K562 (cell line): Measurements from ENCODE around the gene ANXA2. TPM values are rescaled to one million over a fixed set of nuclear protein-coding genes. Genes with fewer than 3 reads are reported as not detected.

Source experiments
- ATAC-seq: fragments of 200-7000 bp; cut with Tn5 transposase; 3 replicates; pipeline ENCODE4 v1.9.1; 2020; ENCODE audit warnings: moderate library complexity
- BruUV-seq: library from RNA; stranded (reverse); fragments of 400-500 nt; replicated peaks from 2 replicates; lab custom pipeline; 2021; lab: Mats Ljungman, UMichigan
- CTCF ChIA-PET: fragments of 300-600 bp; formaldehyde crosslinking; extraction: SDS; loops from one replicate; lab custom pipeline; 2021; ENCODE audit warnings: low intra/inter-chr PET ratio; lab: Yijun Ruan, JAX
- POLR2A ChIA-PET: fragments of 300-600, 350-650 bp; sonication (Branson Sonifier 250); formaldehyde crosslinking; extraction: SDS; loops from one replicate; lab custom pipeline; 2021; ENCODE audit warnings: antibody characterized with exemption, inconsistent platforms; lab: Yijun Ruan, JAX
- DNase-seq, 4 experiments: peaks; one replicate each; pipeline versions ENCODE4 v3.0.0 to v3.0.0-alpha.2; 2011 to 2018; ENCODE audit warnings: low spot score in 3 of 4, mixed read lengths in 3 of 4; ENCODE audit errors: extremely low read depth in 1 of 4
- FAIRE-seq: peaks from 2 replicates; lab custom pipeline; 2011; peaks lifted over from hg19 to GRCh38; lab: Jason Lieb, UNC
- H2AFZ ChIP-seq: 2 replicates; pipeline ENCODE4 v1.6.0; 2011; ENCODE audit warnings: low read depth, low read length, control low read depth, inconsistent platforms
- H3K27ac ChIP-seq: fragments of 200-600 bp; 3 replicates; pipeline ENCODE4 v1.8.0; 2011; ENCODE audit warnings: low read depth, mild to moderate bottlenecking, control low read depth, inconsistent platforms, low read length, moderate library complexity, mixed read lengths; ENCODE audit errors: extremely low read depth
- H3K27me3 ChIP-seq, 2 experiments: fragments of 300-600 bp in 1 of 2; 2 replicates in 1 of 2; 3 replicates in 1 of 2; pipeline versions ENCODE4 v1.6.0 to v1.8.0; 2011; ENCODE audit warnings: inconsistent platforms in 2 of 2, low read length in 2 of 2, mild to moderate bottlenecking in 1 of 2, mixed read lengths in 1 of 2, moderate library complexity in 1 of 2; ENCODE audit not compliant: control insufficient read depth in 2 of 2, insufficient read depth in 2 of 2
- H3K36me3 ChIP-seq: fragments of 300-600 bp; 3 replicates; pipeline ENCODE4 v1.8.0; 2011; ENCODE audit warnings: mild to moderate bottlenecking, low read length, inconsistent platforms; ENCODE audit not compliant: control insufficient read depth, insufficient read depth
- H3K4me1 ChIP-seq, 2 experiments: fragments of 200-600 bp in 1 of 2; replicated peaks in 1 of 2; 2 replicates in 1 of 2; 3 replicates in 1 of 2; pipeline versions ENCODE4 v1.5.1 to v1.8.0; 2011; ENCODE audit warnings: inconsistent platforms in 2 of 2, low read length in 2 of 2, mild to moderate bottlenecking in 1 of 2, mixed read lengths in 1 of 2, moderate library complexity in 1 of 2; ENCODE audit not compliant: control insufficient read depth in 2 of 2, insufficient read depth in 2 of 2
- H3K4me2 ChIP-seq: 2 replicates; pipeline ENCODE4 v1.6.1; 2011; ENCODE audit warnings: low read length, control low read depth, inconsistent platforms, mixed read lengths; ENCODE audit not compliant: insufficient read depth
- H3K4me3 ChIP-seq: fragments of 200-600 bp; sonication (generic), shearing (Covaris generic); 2 replicates; pipeline ENCODE4 v1.5.1; 2016; ENCODE audit warnings: control low read depth, inconsistent platforms
- H3K79me2 ChIP-seq: fragments of 200-600 bp; 3 replicates; pipeline ENCODE4 v1.8.0; 2011; ENCODE audit warnings: low read length, inconsistent platforms; ENCODE audit not compliant: control insufficient read depth, insufficient read depth
- H3K9ac ChIP-seq, 2 experiments: 2 replicates each; pipeline versions ENCODE4 v1.6.0 to v1.6.1; 2011; ENCODE audit warnings: low read depth in 2 of 2, low read length in 2 of 2, control low read depth in 1 of 2, inconsistent platforms in 1 of 2, mild to moderate bottlenecking in 1 of 2, mixed read lengths in 1 of 2; ENCODE audit not compliant: insufficient read depth in 1 of 2
- H3K9me1 ChIP-seq: one replicate; pipeline ENCODE4 v1.6.0; 2011; ENCODE audit warnings: inconsistent platforms, mild to moderate bottlenecking, low read length, moderate library complexity; ENCODE audit not compliant: control insufficient read depth, insufficient read depth
- H3K9me3 ChIP-seq: replicated peaks from 2 replicates; pipeline ENCODE4 v1.5.1; 2011; ENCODE audit warnings: low read depth, low read length, inconsistent platforms; ENCODE audit not compliant: control insufficient read depth, insufficient read depth
- H4K20me1 ChIP-seq: replicated peaks from 2 replicates; pipeline ENCODE4 v1.6.1; 2011; ENCODE audit warnings: low read length, inconsistent platforms, mixed read lengths; ENCODE audit not compliant: control insufficient read depth, insufficient read depth
- CBX1 ChIP-seq: sonication (generic); IDR thresholded peaks from 2 replicates; pipeline ENCODE4 v1.6.1; 2016; ENCODE audit warnings: antibody characterized with exemption, low read depth, mild to moderate bottlenecking
- CBX8 ChIP-seq: fragments of 200-600 bp; sonication (generic); IDR thresholded peaks from 2 replicates; pipeline ENCODE4 v1.6.1; 2012; ENCODE audit warnings: borderline replicate concordance, mixed run types, low read depth, mild to moderate bottlenecking, moderate library complexity, mixed read lengths, low read length, control low read depth, inconsistent platforms; ENCODE audit not compliant: poor library complexity, severe bottlenecking; ENCODE audit errors: extremely low read depth
- CCAR2 ChIP-seq: fragments of 200-400 bp; formaldehyde crosslinking; IDR thresholded peaks from 2 replicates; pipeline ENCODE4 v1.6.1; 2017; ENCODE audit warnings: mild to moderate bottlenecking, low read depth, low read length
- CREB3L1 ChIP-seq: fragments of 450-650 bp; IDR thresholded peaks from 2 replicates; pipeline ENCODE4 v1.6.1; 2014; ENCODE audit warnings: low read depth, mild to moderate bottlenecking, moderate library complexity, borderline replicate concordance
- E2F1 ChIP-seq: sonication (generic); formaldehyde crosslinking; IDR thresholded peaks from 2 replicates; pipeline ENCODE4 v1.8.1; 2023; ENCODE audit warnings: mild to moderate bottlenecking, missing genetic modification reagents, moderate library complexity
- ELK3 ChIP-seq: fragments of 450-650 bp; formaldehyde crosslinking; IDR thresholded peaks from 2 replicates; pipeline ENCODE4 v1.4.0; 2020; ENCODE audit warnings: mild to moderate bottlenecking
- ETV5 ChIP-seq: sonication (generic); formaldehyde crosslinking; IDR thresholded peaks from 2 replicates; pipeline ENCODE4 v1.4.0; 2020; ENCODE audit warnings: low read depth, mild to moderate bottlenecking, missing genetic modification reagents
- HNRNPK ChIP-seq: fragments of 200-400 bp; formaldehyde crosslinking; IDR thresholded peaks from one replicate; pipeline ENCODE4 v1.6.1; 2018; ENCODE audit warnings: mild to moderate bottlenecking, low read depth, low read length; ENCODE audit not compliant: poor library complexity, severe bottlenecking
- IRF1 ChIP-seq: sonication (generic); formaldehyde crosslinking; IDR thresholded peaks from 2 replicates; pipeline ENCODE4 v1.8.0; 2022; ENCODE audit warnings: missing genetic modification reagents, mild to moderate bottlenecking, borderline replicate concordance
- MAZ ChIP-seq, 2 experiments: fragments of 450-650 bp in 1 of 2; sonication (generic) in 1 of 2; formaldehyde crosslinking; IDR thresholded peaks in 1 of 2; conservative IDR thresholded peaks in 1 of 2; 2 replicates each; pipeline versions ENCODE4 v1.4.0 to v1.5.0; 2020; ENCODE audit warnings: mild to moderate bottlenecking in 1 of 2, missing genetic modification reagents in 1 of 2
- NFE2L1 ChIP-seq: fragments of 450-650 bp; IDR thresholded peaks from 2 replicates; pipeline ENCODE4 v1.6.1; 2016; ENCODE audit warnings: missing genetic modification characterization, low read depth, mild to moderate bottlenecking, missing compliant biosample characterization, moderate library complexity, borderline replicate concordance
- ZNF174 ChIP-seq: fragments of 250-450 bp; sonication (Bioruptor Pico); IDR thresholded peaks from 2 replicates; pipeline ENCODE4 v1.4.0; 2020; ENCODE audit warnings: mild to moderate bottlenecking
- ZNF316 ChIP-seq: fragments of 450-650 bp; IDR thresholded peaks from 2 replicates; pipeline ENCODE4 v1.6.1; 2016
- ZNF780A ChIP-seq: fragments of 250-450 bp; sonication (Bioruptor Pico); IDR thresholded peaks from 2 replicates; pipeline ENCODE4 v1.5.0; 2021; ENCODE audit warnings: mild to moderate bottlenecking
- ZNF79 ChIP-seq: fragments of 250-450 bp; sonication (Bioruptor Pico); IDR thresholded peaks from 2 replicates; pipeline ENCODE4 v1.4.0; 2020; ENCODE audit warnings: low read depth, mild to moderate bottlenecking, moderate library complexity
- ZZZ3 ChIP-seq: fragments of 450-650 bp; IDR thresholded peaks from 2 replicates; pipeline ENCODE4 v1.6.1; 2016; ENCODE audit warnings: antibody characterized with exemption, mild to moderate bottlenecking, moderate library complexity
- WGBS: fragments of 100-300 bp; shearing (Covaris generic); methylation state at CpG from one replicate; pipeline ENCODE4 v1.1.6; 2016; ENCODE audit warnings: low coverage, mixed read lengths; ENCODE audit not compliant: insufficient coverage; ENCODE audit errors: missing lambda C conversion rate; 5-methylcytosine and 5-hydroxymethylcytosine counted together
- in situ Hi-C: fragments of 300-500 bp; cut with MboI; formaldehyde crosslinking; loops from 4 replicates; pipeline ENCODE4 v1.15.0; 2018; ENCODE audit warnings: inconsistent platforms, mixed read lengths
- intact Hi-C: fragments of 100-400 bp; cut with micrococcal nuclease; formaldehyde crosslinking; loops from 2 replicates; pipeline ENCODE4 v1.14.2; 2022
- polyA plus RNA-seq, 8 experiments: library from polyadenylated mRNA; depleted of rRNA in 4 of 8; stranded (reverse) in 5 of 8; unstranded in 3 of 8; fragments of >200 nt; fragmentation: Nextera tagmentation in 2 of 8; fragmentation: Illumina TruSeq in 1 of 8; extraction: Ambion mirVana in 2 of 8; extraction: Trizol in 1 of 8; gene quantifications; 2 replicates each; pipeline versions ENCODE4 v1.2.1 to v1.2.3, GENCODE V29; 2011 to 2014; ENCODE audit warnings: inconsistent platforms in 1 of 8, missing spikeins in 1 of 8
- total RNA-seq, 7 experiments: library from RNA; depleted of rRNA in 6 of 7; stranded (reverse); fragments of >200 nt in 6 of 7; fragmentation: Illumina TruSeq in 2 of 7; extraction: Trizol in 2 of 7; gene quantifications; 2 replicates each; pipeline versions ENCODE4 v1.2.1 to v1.2.3, GENCODE V29; 2011 to 2021; ENCODE audit warnings: low replicate concordance in 1 of 7

The ANXA2 gene
- total and polyA plus RNA-seq, 9 of the 15 experiments (the other 6 are each of a cell fraction or from before 2014, with no cell fraction given): 301 to 1,102 (median 452) TPM

GRCh38 chr15:60315878-60316277 is 81.9 kb downstream of the ANXA2 start:
- Histone ChIP-seq H3K4me3 (no peak overlapping the region), H4K20me1 (no peaks in the 10 kb centered on the region), H3K79me2 (no peaks in the 10 kb centered on the region), H3K9ac (no peak overlapping the region), H3K27me3 (peaks cover 0 to 10% of the 10 kb centered on the region in 2 experiments; a peak in 2 of 5 replicates), H3K27ac (no peak overlapping the region), H3K9me1 (no peaks in the 10 kb centered on the region), H3K4me2 (no peak overlapping the region), H2AFZ (no peak overlapping the region), H3K9me3 (no peaks in the 10 kb centered on the region), H3K36me3 (no peaks in the 10 kb centered on the region), H3K4me1 (no peaks in the 10 kb centered on the region; a peak in 1 of 5 replicates)
- no peak for FAIRE-seq
- in situ Hi-C loops: loop anchor here (10.0 kb wide), 1 partner anchor 601 kb away; no protein-coding TSS in a partner anchor
- ChIA-PET CTCF (no interaction called here), POLR2A (interaction anchor here (0.6 to 1.2 kb wide), 3 partner anchors 8 to 1120 kb away, joined by 3 to 5 read pairs (median 3); no protein-coding TSS in a partner anchor)
- no TSS peak for BruUV-seq
- intact Hi-C loops: no loop called here
- ATAC-seq: no peak
- no peak for DNase-seq
- WGBS: 0% methylated on average over 4 of the region's 4 CpGs
- TF ChIP-seq ZNF316 (no peak), MAZ (CRISPR knock-in tag; conservative IDR thresholded peaks at IDR 0.05 in 1 of 2, IDR thresholded peaks at IDR 0.05 in 1 of 2) (no peak), NFE2L1 (tag) (no peak), ZNF780A (CRISPR knock-in tag) (no peak), CBX8 (no peak), E2F1 (CRISPR knock-in tag) (no peak), CREB3L1 (no peak), HNRNPK (no peak), CBX1 (no peak), ZNF174 (CRISPR knock-in tag) (no peak), ETV5 (CRISPR knock-in tag) (no peak), CCAR2 (no peak), IRF1 (CRISPR knock-in tag) (no peak), ZNF79 (no peak), ELK3 (CRISPR knock-in tag) (no peak), ZZZ3 (no peak)
